ENCODE results near the gene MUC5B. TPM values are rescaled to one million over a fixed set of nuclear protein-coding genes. Genes with fewer than 3 reads are reported as not detected.

Gene MUC5B
- total and polyA plus RNA-seq, 2 of the 13 experiments (the other 11 are each of a cell fraction or from before 2014, with no cell fraction given) = 0.01 TPM; not detected in 1

- no peak for TF ChIP-seq FOXP4 (CRISPR knock-in tag; IDR thresholded peaks at IDR 0.05)
- TF ChIP-seq ZNF839 (CRISPR knock-in tag; IDR thresholded peaks at IDR 0.05; ENCODE audit: borderline replicate concordance) = 0 out of 2 replicates have a peak, but pooled peaks have one; percentile 39
- TF ChIP-seq, protein P1, sequence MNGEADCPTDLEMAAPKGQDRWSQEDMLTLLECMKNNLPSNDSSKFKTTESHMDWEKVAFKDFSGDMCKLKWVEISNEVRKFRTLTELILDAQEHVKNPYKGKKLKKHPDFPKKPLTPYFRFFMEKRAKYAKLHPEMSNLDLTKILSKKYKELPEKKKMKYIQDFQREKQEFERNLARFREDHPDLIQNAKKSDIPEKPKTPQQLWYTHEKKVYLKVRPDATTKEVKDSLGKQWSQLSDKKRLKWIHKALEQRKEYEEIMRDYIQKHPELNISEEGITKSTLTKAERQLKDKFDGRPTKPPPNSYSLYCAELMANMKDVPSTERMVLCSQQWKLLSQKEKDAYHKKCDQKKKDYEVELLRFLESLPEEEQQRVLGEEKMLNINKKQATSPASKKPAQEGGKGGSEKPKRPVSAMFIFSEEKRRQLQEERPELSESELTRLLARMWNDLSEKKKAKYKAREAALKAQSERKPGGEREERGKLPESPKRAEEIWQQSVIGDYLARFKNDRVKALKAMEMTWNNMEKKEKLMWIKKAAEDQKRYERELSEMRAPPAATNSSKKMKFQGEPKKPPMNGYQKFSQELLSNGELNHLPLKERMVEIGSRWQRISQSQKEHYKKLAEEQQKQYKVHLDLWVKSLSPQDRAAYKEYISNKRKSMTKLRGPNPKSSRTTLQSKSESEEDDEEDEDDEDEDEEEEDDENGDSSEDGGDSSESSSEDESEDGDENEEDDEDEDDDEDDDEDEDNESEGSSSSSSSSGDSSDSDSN (CRISPR knock-in tag; IDR thresholded peaks at IDR 0.05) = peak; percentile 59
- TF ChIP-seq, protein P2, sequence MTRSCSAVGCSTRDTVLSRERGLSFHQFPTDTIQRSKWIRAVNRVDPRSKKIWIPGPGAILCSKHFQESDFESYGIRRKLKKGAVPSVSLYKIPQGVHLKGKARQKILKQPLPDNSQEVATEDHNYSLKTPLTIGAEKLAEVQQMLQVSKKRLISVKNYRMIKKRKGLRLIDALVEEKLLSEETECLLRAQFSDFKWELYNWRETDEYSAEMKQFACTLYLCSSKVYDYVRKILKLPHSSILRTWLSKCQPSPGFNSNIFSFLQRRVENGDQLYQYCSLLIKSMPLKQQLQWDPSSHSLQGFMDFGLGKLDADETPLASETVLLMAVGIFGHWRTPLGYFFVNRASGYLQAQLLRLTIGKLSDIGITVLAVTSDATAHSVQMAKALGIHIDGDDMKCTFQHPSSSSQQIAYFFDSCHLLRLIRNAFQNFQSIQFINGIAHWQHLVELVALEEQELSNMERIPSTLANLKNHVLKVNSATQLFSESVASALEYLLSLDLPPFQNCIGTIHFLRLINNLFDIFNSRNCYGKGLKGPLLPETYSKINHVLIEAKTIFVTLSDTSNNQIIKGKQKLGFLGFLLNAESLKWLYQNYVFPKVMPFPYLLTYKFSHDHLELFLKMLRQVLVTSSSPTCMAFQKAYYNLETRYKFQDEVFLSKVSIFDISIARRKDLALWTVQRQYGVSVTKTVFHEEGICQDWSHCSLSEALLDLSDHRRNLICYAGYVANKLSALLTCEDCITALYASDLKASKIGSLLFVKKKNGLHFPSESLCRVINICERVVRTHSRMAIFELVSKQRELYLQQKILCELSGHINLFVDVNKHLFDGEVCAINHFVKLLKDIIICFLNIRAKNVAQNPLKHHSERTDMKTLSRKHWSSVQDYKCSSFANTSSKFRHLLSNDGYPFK (CRISPR knock-in tag; IDR thresholded peaks at IDR 0.05; ENCODE audit: borderline replicate concordance) = 0 out of 2 replicates have a peak, but pooled peaks have one; percentile 20
- peak; percentile 27; the same call in 1 of the 2 replicates for TF ChIP-seq ZNF768 (CRISPR knock-in tag; IDR thresholded peaks at IDR 0.05)
- TF ChIP-seq ZNF460 (CRISPR knock-in tag; IDR thresholded peaks at IDR 0.05; ENCODE audit: borderline replicate concordance) = no peak
- TF ChIP-seq DDIT3 (CRISPR knock-in tag; IDR thresholded peaks at IDR 0.05) = no peak
- TF ChIP-seq SMC3 (IDR thresholded peaks at IDR 0.05; ENCODE audit: low read length) = peak; percentile 35; the same call in 1 of the 2 replicates
- TF ChIP-seq ZFY (CRISPR knock-in tag; IDR thresholded peaks at IDR 0.05) = 0 out of 2 replicates have a peak, but pooled peaks have one; percentile 18
- no peak for TF ChIP-seq KLF12 (CRISPR knock-in tag; IDR thresholded peaks at IDR 0.05; ENCODE audit: borderline replicate concordance)
- TF ChIP-seq ZNF891 (CRISPR knock-in tag; IDR thresholded peaks at IDR 0.05) = 0 out of 2 replicates have a peak, but pooled peaks have one; percentile 13
- peak; percentile 90 for TF ChIP-seq RAD21 (CRISPR knock-in tag; IDR thresholded peaks at IDR 0.05)
- 0 out of 2 replicates have a peak, but pooled peaks have one; percentile 55 for TF ChIP-seq EZH2 (conservative IDR thresholded peaks at IDR 0.05; ENCODE audit: low read depth, low read length)
- TF ChIP-seq BCL3 (CRISPR knock-in tag; IDR thresholded peaks at IDR 0.05) = 0 out of 2 replicates have a peak, but pooled peaks have one; percentile 18
- no peak for TF ChIP-seq HDAC1 (CRISPR knock-in tag; IDR thresholded peaks at IDR 0.05)
- TF ChIP-seq PITX1 (CRISPR knock-in tag; IDR thresholded peaks at IDR 0.05) = 0 out of 2 replicates have a peak, but pooled peaks have one; percentile 31
- TF ChIP-seq, protein P3, sequence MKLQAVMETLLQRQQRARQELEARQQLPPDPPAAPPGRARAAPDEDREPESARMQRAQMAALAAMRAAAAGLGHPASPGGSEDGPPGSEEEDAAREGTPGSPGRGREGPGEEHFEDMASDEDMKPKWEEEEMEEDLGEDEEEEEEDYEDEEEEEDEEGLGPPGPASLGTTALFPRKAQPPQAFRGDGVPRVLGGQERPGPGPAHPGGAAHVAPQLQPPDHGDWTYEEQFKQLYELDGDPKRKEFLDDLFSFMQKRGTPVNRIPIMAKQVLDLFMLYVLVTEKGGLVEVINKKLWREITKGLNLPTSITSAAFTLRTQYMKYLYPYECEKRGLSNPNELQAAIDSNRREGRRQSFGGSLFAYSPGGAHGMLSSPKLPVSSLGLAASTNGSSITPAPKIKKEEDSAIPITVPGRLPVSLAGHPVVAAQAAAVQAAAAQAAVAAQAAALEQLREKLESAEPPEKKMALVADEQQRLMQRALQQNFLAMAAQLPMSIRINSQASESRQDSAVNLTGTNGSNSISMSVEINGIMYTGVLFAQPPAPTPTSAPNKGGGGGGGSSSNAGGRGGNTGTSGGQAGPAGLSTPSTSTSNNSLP (IDR thresholded peaks at IDR 0.05; ENCODE audit: low read depth, low read length) = no peak
- no peak for TF ChIP-seq RBFOX2 (IDR thresholded peaks at IDR 0.05; ENCODE audit: low read depth, low read length)
These were observed 19.9 kb upstream of the MUC5B start (continued) for GRCh38 chr11:1202776-1203504.

Data from HepG2 (cell line).